H9 (cell line): ENCODE results near the gene SLC19A1. TPM values are rescaled to one million over a fixed set of nuclear protein-coding genes. Genes with fewer than 3 reads are reported as not detected.
A peak's percentile ranks its signal among the peaks of the same experiment; 100 is the strongest.

Experiments
- DNase-seq: peaks from one replicate; pipeline ENCODE4 v3.0.0-alpha.2; 2017
- H2AFZ ChIP-seq: one replicate; pipeline ENCODE4 v1.6.1; 2013; ENCODE audit warnings: mild to moderate bottlenecking, low read length, control low read depth, moderate library complexity
- H2AK5ac ChIP-seq: 2 replicates; pipeline ENCODE4 v1.6.1; 2013; ENCODE audit warnings: low read length, control low read depth, mixed read lengths; ENCODE audit not compliant: insufficient read length
- H2BK120ac ChIP-seq: one replicate; pipeline ENCODE4 v1.6.1; 2013; ENCODE audit warnings: low read depth, mild to moderate bottlenecking, low read length, control low read depth, inconsistent platforms; ENCODE audit not compliant: poor library complexity, severe bottlenecking
- H2BK12ac ChIP-seq: 2 replicates; pipeline ENCODE4 v1.6.1; 2013; ENCODE audit warnings: low read length, control low read depth, mixed read lengths, low read depth; ENCODE audit not compliant: insufficient read length
- H2BK15ac ChIP-seq: 2 replicates; pipeline ENCODE4 v1.6.1; 2013; ENCODE audit warnings: low read depth, low read length, control low read depth
- H2BK20ac ChIP-seq: one replicate; pipeline ENCODE4 v1.6.1; 2013; ENCODE audit warnings: low read depth, mild to moderate bottlenecking, low read length, control low read depth, inconsistent platforms; ENCODE audit not compliant: poor library complexity, severe bottlenecking
- H2BK5ac ChIP-seq: 2 replicates; pipeline ENCODE4 v1.6.1; 2013; ENCODE audit warnings: low read length, control low read depth, mixed read lengths; ENCODE audit not compliant: insufficient read length
- H3K14ac ChIP-seq: 2 replicates; pipeline ENCODE4 v1.6.1; 2013; ENCODE audit warnings: low read length, control low read depth; ENCODE audit not compliant: insufficient read depth
- H3K18ac ChIP-seq: 2 replicates; pipeline ENCODE4 v1.6.1; 2013; ENCODE audit warnings: low read depth, mild to moderate bottlenecking, mixed read lengths, low read length, control low read depth; ENCODE audit not compliant: insufficient read length
- H3K23ac ChIP-seq: 2 replicates; pipeline ENCODE4 v1.6.1; 2013; ENCODE audit warnings: low read length, control low read depth, mixed read lengths, low read depth; ENCODE audit not compliant: insufficient read length
- H3K23me2 ChIP-seq: 2 replicates; pipeline ENCODE4 v1.6.1; 2013; ENCODE audit warnings: low read depth, mild to moderate bottlenecking, mixed read lengths, low read length, control low read depth; ENCODE audit not compliant: insufficient read length, poor library complexity, severe bottlenecking
- H3K27ac ChIP-seq: 2 replicates; pipeline ENCODE4 v1.5.1; 2013; ENCODE audit warnings: low read length, control low read depth, mixed read lengths, low read depth; ENCODE audit not compliant: insufficient read length
- H3K27me3 ChIP-seq: 2 replicates; pipeline ENCODE4 v1.6.1; 2013; ENCODE audit warnings: low read length, control low read depth, inconsistent platforms; ENCODE audit not compliant: insufficient read depth
- H3K4ac ChIP-seq: 2 replicates; pipeline ENCODE4 v1.6.1; 2013; ENCODE audit warnings: low read depth, mild to moderate bottlenecking, control low read depth, inconsistent platforms, low read length, moderate library complexity
- H3K4me1 ChIP-seq: 2 replicates; pipeline ENCODE4 v1.6.1; 2013; ENCODE audit warnings: low read length, control low read depth, inconsistent platforms; ENCODE audit not compliant: insufficient read depth
- H3K4me2 ChIP-seq: 2 replicates; pipeline ENCODE4 v1.6.1; 2013; ENCODE audit warnings: low read length, control low read depth, mixed read lengths; ENCODE audit not compliant: insufficient read length, insufficient read depth
- H3K56ac ChIP-seq: 2 replicates; pipeline ENCODE4 v1.6.1; 2013; ENCODE audit warnings: low read depth, mild to moderate bottlenecking, mixed read lengths, low read length, control low read depth; ENCODE audit not compliant: insufficient read length
- H3K79me1 ChIP-seq: 2 replicates; pipeline ENCODE4 v1.6.1; 2013; ENCODE audit warnings: low read depth, mild to moderate bottlenecking, moderate library complexity, low read length, control low read depth, inconsistent platforms; ENCODE audit not compliant: insufficient read depth, poor library complexity, severe bottlenecking
- H3K79me2 ChIP-seq: 2 replicates; pipeline ENCODE4 v1.6.1; 2013; ENCODE audit warnings: low read length, control low read depth, inconsistent platforms; ENCODE audit not compliant: insufficient read depth
- H3K9ac ChIP-seq: 2 replicates; pipeline ENCODE4 v1.6.1; 2013; ENCODE audit warnings: low read length, control low read depth, mixed read lengths; ENCODE audit not compliant: insufficient read length; ENCODE audit errors: extremely low read depth
- H3K9me3 ChIP-seq: one replicate; pipeline ENCODE4 v1.6.1; 2013; ENCODE audit warnings: low read depth, low read length, inconsistent platforms; ENCODE audit not compliant: control insufficient read depth
- H3T11ph ChIP-seq: one replicate; pipeline ENCODE4 v1.6.1; 2013; ENCODE audit warnings: mild to moderate bottlenecking, low read length, control low read depth, inconsistent platforms
- H4K20me1 ChIP-seq: one replicate; pipeline ENCODE4 v1.6.1; 2013; ENCODE audit not compliant: control insufficient read depth, insufficient read length, insufficient read depth
- H4K5ac ChIP-seq: 2 replicates; pipeline ENCODE4 v1.6.1; 2013; ENCODE audit warnings: low read depth, mild to moderate bottlenecking, mixed read lengths, low read length, control low read depth; ENCODE audit not compliant: insufficient read length
- H4K8ac ChIP-seq: replicated peaks from 2 replicates; pipeline ENCODE4 v1.6.1; 2013; ENCODE audit warnings: low read length, control low read depth, mixed read lengths, low read depth; ENCODE audit not compliant: insufficient read length
- H4K91ac ChIP-seq: 2 replicates; pipeline ENCODE4 v1.6.1; 2013; ENCODE audit warnings: low read depth, mild to moderate bottlenecking, moderate library complexity, mixed read lengths, low read length, control low read depth; ENCODE audit not compliant: insufficient read length
- H3K27ac Mint-ChIP-seq, 3 experiments: 2 replicates in 2 of 3; 3 replicates in 1 of 3; pipeline ENCODE4 v1.8.0; 2020 to 2021; ENCODE audit warnings: mixed read lengths in 3 of 3, mild to moderate bottlenecking in 1 of 3, moderate library complexity in 1 of 3
- H3K27me3 Mint-ChIP-seq: 2 replicates; pipeline ENCODE4 v1.8.0; 2021; ENCODE audit warnings: low read depth, mild to moderate bottlenecking, moderate library complexity, mixed read lengths
- H3K36me3 Mint-ChIP-seq, 3 experiments: 2 replicates in 2 of 3; 3 replicates in 1 of 3; pipeline ENCODE4 v1.8.0; 2020 to 2021; ENCODE audit warnings: low read depth in 3 of 3, mixed read lengths in 3 of 3; ENCODE audit not compliant: insufficient read depth in 1 of 3
- H3K4me1 Mint-ChIP-seq, 2 experiments: 2 replicates each; pipeline ENCODE4 v1.8.0; 2020; ENCODE audit warnings: mixed read lengths in 2 of 2
- H3K4me3 Mint-ChIP-seq, 2 experiments: 2 replicates in 1 of 2; 3 replicates in 1 of 2; pipeline ENCODE4 v1.8.0; 2020 to 2021; ENCODE audit warnings: mild to moderate bottlenecking in 2 of 2, mixed read lengths in 2 of 2, moderate library complexity in 1 of 2
- H3K9me3 Mint-ChIP-seq, 2 experiments: 2 replicates in 1 of 2; 3 replicates in 1 of 2; pipeline ENCODE4 v1.8.0; 2020; ENCODE audit warnings: mild to moderate bottlenecking in 2 of 2, mixed read lengths in 2 of 2, moderate library complexity in 1 of 2
- WGBS: extraction: QIAGEN DNeasy Blood & Tissue Kit; methylation state at CpG from one replicate; pipeline ENCODE4 v1.1.7; 2013; ENCODE audit warnings: missing lambda C conversion rate, low lambda C conversion rate, mixed read lengths; ENCODE audit not compliant: insufficient read length; ENCODE audit errors: extremely low coverage; 5-methylcytosine and 5-hydroxymethylcytosine counted together
- total RNA-seq: library from RNA; stranded (reverse); gene quantifications from 2 replicates; pipeline ENCODE4 v1.2.1, GENCODE V29; 2021
- TF ChIP-seq, protein P1 (sequence below): fragments of 200-600 bp; sonication (generic); conservative IDR thresholded peaks from 3 replicates; pipeline ENCODE4 v1.8.0; 2021; ENCODE audit warnings: antibody characterized with exemption, mild to moderate bottlenecking

SLC19A1 gene
- total RNA-seq, 1 experiment from 2014 or later = 32.4 TPM

DNA sequence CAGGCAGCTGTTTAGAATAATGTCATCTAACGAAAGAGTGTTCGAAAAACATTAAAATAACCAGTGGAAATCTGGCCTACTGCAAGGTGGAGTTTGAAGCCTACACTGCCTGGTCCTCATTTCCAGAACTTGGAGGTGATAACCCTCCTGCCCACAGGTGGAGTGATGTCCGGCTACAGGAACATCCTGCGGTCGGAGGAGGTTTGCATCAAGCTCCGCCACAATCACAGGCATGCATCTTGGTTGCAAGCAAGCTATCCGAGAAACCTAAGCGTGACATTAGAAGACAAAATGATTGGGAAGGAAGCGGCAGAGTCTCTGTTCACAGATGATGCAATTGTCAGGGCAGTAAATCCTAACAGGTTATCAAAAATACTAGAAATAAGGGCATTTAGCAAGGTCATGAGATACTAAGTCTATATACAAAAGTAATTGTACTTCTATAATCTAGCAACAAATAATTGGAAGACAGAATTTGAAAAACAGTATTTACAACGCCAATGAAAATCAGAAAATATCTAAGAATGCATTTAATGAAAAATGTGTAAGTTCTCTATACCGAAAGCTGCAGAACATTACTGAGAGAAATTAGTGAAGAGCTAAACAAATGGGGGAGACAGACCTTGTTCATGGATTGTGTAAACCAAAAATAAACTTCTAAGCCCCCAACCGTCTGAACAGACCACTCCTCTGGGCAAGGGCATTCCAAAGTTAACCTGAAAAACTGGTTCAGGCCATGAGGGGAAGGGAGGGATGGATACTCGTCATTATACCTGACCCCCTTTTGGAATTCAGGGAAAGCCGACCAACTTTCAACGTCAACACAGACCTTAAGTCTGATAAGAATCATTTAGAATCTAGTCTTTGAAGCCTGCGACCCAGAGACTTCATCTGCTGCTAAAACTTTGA, 4.7 kb upstream of the SLC19A1 start:
- Histone ChIP-seq H3K27me3 (no peaks in the 10 kb centered on the region), H3K23ac (no peak overlapping the region), H3K9ac (no peak overlapping the region), H3K4ac (no peak overlapping the region), H2AK5ac (no peak overlapping the region), H3K27ac (no peak overlapping the region), H4K8ac (no peak overlapping the region), H4K20me1 (no peaks in the 10 kb centered on the region), H3T11ph (no peak overlapping the region), H2BK5ac (no peak overlapping the region), H2AFZ (no peak overlapping the region), H2BK20ac (no peak overlapping the region), H3K79me2 (no peaks in the 10 kb centered on the region), H3K4me2 (no peak overlapping the region), H3K4me1 (peaks cover 2% of the 10 kb centered on the region; the same call in 1 of the 2 replicates), H2BK120ac (no peak overlapping the region), H3K14ac (no peak overlapping the region), H4K91ac (no peak overlapping the region), H4K5ac (no peak overlapping the region), H3K9me3 (no peaks in the 10 kb centered on the region), H3K18ac (no peak overlapping the region), H2BK15ac (no peak overlapping the region), H3K79me1 (no peaks in the 10 kb centered on the region), H2BK12ac (no peak overlapping the region), H3K56ac (no peak overlapping the region), H3K23me2 (no peaks in the 10 kb centered on the region)
- peaks cover 21 to 25% of the 10 kb centered on the region in 2 experiments for H3K4me1 Mint-ChIP-seq
- H3K27me3 Mint-ChIP-seq = peaks cover 28% of the 10 kb centered on the region
- H3K36me3 Mint-ChIP-seq = peaks cover 0 to 7% (median 1%) of the 10 kb centered on the region in 3 experiments; a peak in 2 of 7 replicates
- H3K4me3 Mint-ChIP-seq = no peak overlapping the region
- no CpG with 5 or more reads among the region's 16 CpGs for WGBS
- H3K27ac Mint-ChIP-seq = no peak overlapping the region
- DNase-seq = peak; percentile 6
- peaks cover 3 to 6% of the 10 kb centered on the region in 2 experiments; a peak in 3 of 5 replicates for H3K9me3 Mint-ChIP-seq
- TF ChIP-seq, protein P1, sequence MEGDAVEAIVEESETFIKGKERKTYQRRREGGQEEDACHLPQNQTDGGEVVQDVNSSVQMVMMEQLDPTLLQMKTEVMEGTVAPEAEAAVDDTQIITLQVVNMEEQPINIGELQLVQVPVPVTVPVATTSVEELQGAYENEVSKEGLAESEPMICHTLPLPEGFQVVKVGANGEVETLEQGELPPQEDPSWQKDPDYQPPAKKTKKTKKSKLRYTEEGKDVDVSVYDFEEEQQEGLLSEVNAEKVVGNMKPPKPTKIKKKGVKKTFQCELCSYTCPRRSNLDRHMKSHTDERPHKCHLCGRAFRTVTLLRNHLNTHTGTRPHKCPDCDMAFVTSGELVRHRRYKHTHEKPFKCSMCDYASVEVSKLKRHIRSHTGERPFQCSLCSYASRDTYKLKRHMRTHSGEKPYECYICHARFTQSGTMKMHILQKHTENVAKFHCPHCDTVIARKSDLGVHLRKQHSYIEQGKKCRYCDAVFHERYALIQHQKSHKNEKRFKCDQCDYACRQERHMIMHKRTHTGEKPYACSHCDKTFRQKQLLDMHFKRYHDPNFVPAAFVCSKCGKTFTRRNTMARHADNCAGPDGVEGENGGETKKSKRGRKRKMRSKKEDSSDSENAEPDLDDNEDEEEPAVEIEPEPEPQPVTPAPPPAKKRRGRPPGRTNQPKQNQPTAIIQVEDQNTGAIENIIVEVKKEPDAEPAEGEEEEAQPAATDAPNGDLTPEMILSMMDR = no peak
